Measurements from ENCODE around the gene GSTCD.

- TF ChIP-seq CTCF (IDR thresholded peaks at IDR 0.05) (no peak), POLR2A (IDR thresholded peaks at IDR 0.05) (no peak)
Observed at GRCh38 chr4:105751718-105752299, 43.2 kb downstream of the GSTCD start.
